ENCODE results near the gene XPNPEP3. TPM values are rescaled to one million over a fixed set of nuclear protein-coding genes. Genes with fewer than 3 reads are reported as not detected.
"Not testable (repeated sequence)": the region's sequence is repeated elsewhere in the genome, so short reads cannot be mapped to it uniquely, and the experiment has no call there.

XPNPEP3 gene
- total RNA-seq, 1 donor from 2014 or later, result 16.1 TPM

DNA sequence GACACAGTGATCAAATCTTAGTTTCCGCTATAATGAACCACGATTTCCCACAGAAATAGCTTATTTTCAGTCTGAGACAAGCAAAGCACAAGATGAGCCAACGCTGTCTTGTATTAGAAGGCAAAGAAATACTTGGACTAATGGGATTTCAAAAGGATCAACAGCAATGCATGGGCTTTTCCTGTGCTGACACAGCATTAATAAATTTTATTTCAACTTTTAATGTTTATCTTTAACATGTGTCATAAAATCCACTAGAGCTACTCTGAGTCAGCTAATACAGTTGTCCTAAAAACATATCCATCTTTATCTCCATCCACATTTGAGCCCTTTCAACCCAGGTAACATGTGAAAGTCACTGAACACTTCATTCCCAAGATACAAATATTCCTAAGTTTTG, 22.3 kb upstream of the XPNPEP3 start:
- DNase-seq (ENCODE audit: low read depth), result no peak

DNA sequence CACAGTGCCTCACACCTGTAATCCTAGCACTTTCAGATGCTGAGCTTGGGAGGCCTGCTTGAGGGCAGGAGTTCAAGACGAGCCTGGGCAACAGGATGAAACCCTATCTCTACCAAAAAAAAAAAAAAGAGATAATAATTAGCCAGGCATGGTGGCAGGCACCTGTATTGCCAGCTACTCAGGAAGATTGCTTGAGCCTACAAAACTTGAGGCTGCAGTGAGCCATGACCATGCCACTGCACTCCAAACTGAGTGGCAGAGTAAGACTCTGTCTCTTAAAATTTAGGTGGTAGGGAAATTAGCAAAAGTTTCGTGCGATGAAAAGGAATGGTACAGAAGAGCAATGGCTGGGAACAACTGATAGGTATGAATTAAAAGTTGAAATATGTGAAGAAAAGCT, 18.5 kb upstream of the XPNPEP3 start:
- TF ChIP-seq, protein P1, sequence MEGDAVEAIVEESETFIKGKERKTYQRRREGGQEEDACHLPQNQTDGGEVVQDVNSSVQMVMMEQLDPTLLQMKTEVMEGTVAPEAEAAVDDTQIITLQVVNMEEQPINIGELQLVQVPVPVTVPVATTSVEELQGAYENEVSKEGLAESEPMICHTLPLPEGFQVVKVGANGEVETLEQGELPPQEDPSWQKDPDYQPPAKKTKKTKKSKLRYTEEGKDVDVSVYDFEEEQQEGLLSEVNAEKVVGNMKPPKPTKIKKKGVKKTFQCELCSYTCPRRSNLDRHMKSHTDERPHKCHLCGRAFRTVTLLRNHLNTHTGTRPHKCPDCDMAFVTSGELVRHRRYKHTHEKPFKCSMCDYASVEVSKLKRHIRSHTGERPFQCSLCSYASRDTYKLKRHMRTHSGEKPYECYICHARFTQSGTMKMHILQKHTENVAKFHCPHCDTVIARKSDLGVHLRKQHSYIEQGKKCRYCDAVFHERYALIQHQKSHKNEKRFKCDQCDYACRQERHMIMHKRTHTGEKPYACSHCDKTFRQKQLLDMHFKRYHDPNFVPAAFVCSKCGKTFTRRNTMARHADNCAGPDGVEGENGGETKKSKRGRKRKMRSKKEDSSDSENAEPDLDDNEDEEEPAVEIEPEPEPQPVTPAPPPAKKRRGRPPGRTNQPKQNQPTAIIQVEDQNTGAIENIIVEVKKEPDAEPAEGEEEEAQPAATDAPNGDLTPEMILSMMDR (IDR thresholded peaks at IDR 0.05; ENCODE audit: insufficient read depth, low read length, poor library complexity, severe bottlenecking), result no peak
- Histone ChIP-seq H3K4me3 (ENCODE audit: low read depth, low read length) (no peak overlapping the region), H3K36me3 (ENCODE audit: control insufficient read depth, insufficient read depth, low read length) (no peaks in the 10 kb centered on the region), H3K27me3 (ENCODE audit: control insufficient read depth, insufficient read depth, low read length) (no peaks in the 10 kb centered on the region)
- no peak for DNase-seq (ENCODE audit: low read depth)

More for the DNA sequence above, 22.3 kb upstream of the XPNPEP3 start:
- Histone ChIP-seq H3K27me3 (ENCODE audit: control insufficient read depth, insufficient read depth, low read length) (no peaks in the 10 kb centered on the region), H3K4me3 (ENCODE audit: low read depth, low read length) (no peak overlapping the region), H3K36me3 (ENCODE audit: control insufficient read depth, insufficient read depth, low read length) (no peaks in the 10 kb centered on the region)
- TF ChIP-seq, protein P1 (IDR thresholded peaks at IDR 0.05; ENCODE audit: insufficient read depth, low read length, poor library complexity, severe bottlenecking), result no peak

DNA sequence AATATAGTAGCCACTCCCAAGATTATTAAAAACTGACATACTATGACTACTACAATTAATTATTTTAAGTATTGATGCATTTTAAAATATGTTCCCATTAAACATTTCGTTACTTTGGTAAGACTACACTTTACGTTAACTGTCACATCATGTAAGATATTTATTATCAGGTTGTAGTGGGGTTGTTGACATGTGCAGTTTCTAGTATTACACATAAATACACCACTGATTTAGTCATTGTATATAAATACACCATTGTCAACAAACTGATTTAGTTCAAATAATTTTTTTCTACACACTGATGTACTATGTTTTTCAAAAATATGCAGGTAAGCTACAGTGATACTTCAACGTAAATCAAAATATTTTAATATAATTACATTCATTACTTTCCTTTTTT, 12.0 kb upstream of the XPNPEP3 start:
- TF ChIP-seq, protein P1 (IDR thresholded peaks at IDR 0.05; ENCODE audit: insufficient read depth, low read length, poor library complexity, severe bottlenecking), result no peak
- no peak for DNase-seq (ENCODE audit: low read depth)
- Histone ChIP-seq H3K27me3 (ENCODE audit: control insufficient read depth, insufficient read depth, low read length) (no peaks in the 10 kb centered on the region), H3K4me3 (ENCODE audit: low read depth, low read length) (no peak overlapping the region), H3K36me3 (ENCODE audit: control insufficient read depth, insufficient read depth, low read length) (no peaks in the 10 kb centered on the region)

DNA sequence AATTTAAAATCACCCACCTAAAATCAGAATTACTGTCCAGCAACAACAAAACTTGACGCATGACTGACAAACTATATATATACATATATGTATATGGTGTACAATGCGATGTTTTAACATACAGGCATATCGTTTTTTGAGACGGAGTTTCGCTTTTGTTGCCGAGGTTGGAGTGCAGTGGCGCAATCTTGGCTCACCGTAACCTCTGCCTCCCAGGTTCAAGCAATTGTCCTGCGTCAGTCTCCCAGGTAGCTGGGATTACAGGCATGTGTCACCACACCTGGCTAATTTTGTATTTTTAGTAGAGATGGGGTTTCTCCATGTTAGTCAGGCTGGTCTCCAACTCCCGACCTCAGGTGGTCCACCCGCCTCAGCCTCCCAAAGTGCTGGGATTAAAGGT, 11.1 kb upstream of the XPNPEP3 start:
- H3K36me3 ChIP-seq (ENCODE audit: control insufficient read depth, insufficient read depth, low read length); H3K27me3 ChIP-seq (ENCODE audit: control insufficient read depth, insufficient read depth, low read length); H3K4me3 ChIP-seq (ENCODE audit: low read depth, low read length); DNase-seq (ENCODE audit: low read depth): not testable (repeated sequence)

DNA sequence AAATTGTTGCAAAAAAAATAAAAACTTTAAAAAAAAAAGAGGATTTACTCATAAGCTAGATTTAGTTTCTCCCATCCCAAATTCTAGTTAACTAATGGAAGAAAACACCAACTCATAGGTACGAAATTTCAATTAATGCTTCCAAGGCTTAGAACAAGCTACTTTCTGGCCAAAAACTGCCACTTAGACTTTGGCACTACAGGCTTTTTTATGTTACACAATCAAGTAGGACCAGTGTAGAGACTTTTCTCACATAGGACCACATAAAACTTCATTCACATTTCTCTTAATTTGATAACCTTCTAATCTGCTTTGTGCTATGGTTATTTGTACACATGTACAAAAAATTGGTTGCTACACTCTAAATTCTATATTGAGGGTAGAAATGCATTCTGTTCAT, 3.6 kb upstream of the XPNPEP3 start:
- H3K4me3 ChIP-seq (ENCODE audit: low read depth, low read length), result no peak overlapping the region
- peaks cover 1% of the 10 kb centered on the region for H3K36me3 ChIP-seq (ENCODE audit: control insufficient read depth, insufficient read depth, low read length)
- no peaks in the 10 kb centered on the region for H3K27me3 ChIP-seq (ENCODE audit: control insufficient read depth, insufficient read depth, low read length)
- TF ChIP-seq, protein P1 (IDR thresholded peaks at IDR 0.05; ENCODE audit: insufficient read depth, low read length, poor library complexity, severe bottlenecking), result no peak
- DNase-seq (ENCODE audit: low read depth), result no peak

DNA sequence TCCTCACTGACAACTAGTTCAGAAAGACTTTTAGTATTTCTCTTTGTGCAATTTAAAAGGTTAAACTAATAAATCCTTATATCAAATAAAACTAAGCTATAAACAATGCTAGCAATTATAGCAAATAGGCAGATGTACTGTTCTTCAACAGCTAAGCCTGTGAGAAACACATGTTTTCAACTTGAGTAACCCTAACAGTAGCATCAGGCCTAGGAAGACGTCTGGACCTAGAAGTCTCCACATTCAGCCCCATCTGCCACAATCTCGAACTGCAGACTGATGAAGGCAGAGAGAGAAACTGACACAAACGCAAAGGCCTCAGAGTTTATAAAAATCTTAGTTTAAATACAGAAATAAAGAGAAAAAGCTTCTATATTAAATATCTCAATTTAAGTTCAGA, 3.0 kb upstream of the XPNPEP3 start:
- peaks cover 1% of the 10 kb centered on the region for H3K36me3 ChIP-seq (ENCODE audit: control insufficient read depth, insufficient read depth, low read length)
- H3K27me3 ChIP-seq (ENCODE audit: control insufficient read depth, insufficient read depth, low read length), result no peaks in the 10 kb centered on the region
- no peak overlapping the region for H3K4me3 ChIP-seq (ENCODE audit: low read depth, low read length)
- TF ChIP-seq, protein P1 (IDR thresholded peaks at IDR 0.05; ENCODE audit: insufficient read depth, low read length, poor library complexity, severe bottlenecking), result no peak
- no peak for DNase-seq (ENCODE audit: low read depth)

All from kidney epithelial cell (primary cell).